H9 (cell line): Measurements from ENCODE around the gene LARGE1. TPM values are rescaled to one million over a fixed set of nuclear protein-coding genes. Genes with fewer than 3 reads are reported as not detected.

Source experiments
- DNase-seq: peaks from one replicate; pipeline ENCODE4 v3.0.0-alpha.2; 2017
- H2AFZ ChIP-seq: one replicate; pipeline ENCODE4 v1.6.1; 2013; ENCODE audit warnings: mild to moderate bottlenecking, low read length, control low read depth, moderate library complexity
- H2AK5ac ChIP-seq: 2 replicates; pipeline ENCODE4 v1.6.1; 2013; ENCODE audit warnings: low read length, control low read depth, mixed read lengths; ENCODE audit not compliant: insufficient read length
- H2BK120ac ChIP-seq: one replicate; pipeline ENCODE4 v1.6.1; 2013; ENCODE audit warnings: low read depth, mild to moderate bottlenecking, low read length, control low read depth, inconsistent platforms; ENCODE audit not compliant: poor library complexity, severe bottlenecking
- H2BK12ac ChIP-seq: 2 replicates; pipeline ENCODE4 v1.6.1; 2013; ENCODE audit warnings: low read length, control low read depth, mixed read lengths, low read depth; ENCODE audit not compliant: insufficient read length
- H2BK15ac ChIP-seq: 2 replicates; pipeline ENCODE4 v1.6.1; 2013; ENCODE audit warnings: low read depth, low read length, control low read depth
- H2BK20ac ChIP-seq: one replicate; pipeline ENCODE4 v1.6.1; 2013; ENCODE audit warnings: low read depth, mild to moderate bottlenecking, low read length, control low read depth, inconsistent platforms; ENCODE audit not compliant: poor library complexity, severe bottlenecking
- H2BK5ac ChIP-seq: 2 replicates; pipeline ENCODE4 v1.6.1; 2013; ENCODE audit warnings: low read length, control low read depth, mixed read lengths; ENCODE audit not compliant: insufficient read length
- H3K14ac ChIP-seq: 2 replicates; pipeline ENCODE4 v1.6.1; 2013; ENCODE audit warnings: low read length, control low read depth; ENCODE audit not compliant: insufficient read depth
- H3K18ac ChIP-seq: 2 replicates; pipeline ENCODE4 v1.6.1; 2013; ENCODE audit warnings: low read depth, mild to moderate bottlenecking, mixed read lengths, low read length, control low read depth; ENCODE audit not compliant: insufficient read length
- H3K23ac ChIP-seq: 2 replicates; pipeline ENCODE4 v1.6.1; 2013; ENCODE audit warnings: low read length, control low read depth, mixed read lengths, low read depth; ENCODE audit not compliant: insufficient read length
- H3K23me2 ChIP-seq: 2 replicates; pipeline ENCODE4 v1.6.1; 2013; ENCODE audit warnings: low read depth, mild to moderate bottlenecking, mixed read lengths, low read length, control low read depth; ENCODE audit not compliant: insufficient read length, poor library complexity, severe bottlenecking
- H3K27ac ChIP-seq: 2 replicates; pipeline ENCODE4 v1.5.1; 2013; ENCODE audit warnings: low read length, control low read depth, mixed read lengths, low read depth; ENCODE audit not compliant: insufficient read length
- H3K27me3 ChIP-seq: 2 replicates; pipeline ENCODE4 v1.6.1; 2013; ENCODE audit warnings: low read length, control low read depth, inconsistent platforms; ENCODE audit not compliant: insufficient read depth
- H3K4ac ChIP-seq: 2 replicates; pipeline ENCODE4 v1.6.1; 2013; ENCODE audit warnings: low read depth, mild to moderate bottlenecking, control low read depth, inconsistent platforms, low read length, moderate library complexity
- H3K4me1 ChIP-seq: 2 replicates; pipeline ENCODE4 v1.6.1; 2013; ENCODE audit warnings: low read length, control low read depth, inconsistent platforms; ENCODE audit not compliant: insufficient read depth
- H3K4me2 ChIP-seq: 2 replicates; pipeline ENCODE4 v1.6.1; 2013; ENCODE audit warnings: low read length, control low read depth, mixed read lengths; ENCODE audit not compliant: insufficient read length, insufficient read depth
- H3K56ac ChIP-seq: 2 replicates; pipeline ENCODE4 v1.6.1; 2013; ENCODE audit warnings: low read depth, mild to moderate bottlenecking, mixed read lengths, low read length, control low read depth; ENCODE audit not compliant: insufficient read length
- H3K79me1 ChIP-seq: 2 replicates; pipeline ENCODE4 v1.6.1; 2013; ENCODE audit warnings: low read depth, mild to moderate bottlenecking, moderate library complexity, low read length, control low read depth, inconsistent platforms; ENCODE audit not compliant: insufficient read depth, poor library complexity, severe bottlenecking
- H3K79me2 ChIP-seq: 2 replicates; pipeline ENCODE4 v1.6.1; 2013; ENCODE audit warnings: low read length, control low read depth, inconsistent platforms; ENCODE audit not compliant: insufficient read depth
- H3K9ac ChIP-seq: 2 replicates; pipeline ENCODE4 v1.6.1; 2013; ENCODE audit warnings: low read length, control low read depth, mixed read lengths; ENCODE audit not compliant: insufficient read length; ENCODE audit errors: extremely low read depth
- H3K9me3 ChIP-seq: one replicate; pipeline ENCODE4 v1.6.1; 2013; ENCODE audit warnings: low read depth, low read length, inconsistent platforms; ENCODE audit not compliant: control insufficient read depth
- H3T11ph ChIP-seq: one replicate; pipeline ENCODE4 v1.6.1; 2013; ENCODE audit warnings: mild to moderate bottlenecking, low read length, control low read depth, inconsistent platforms
- H4K20me1 ChIP-seq: one replicate; pipeline ENCODE4 v1.6.1; 2013; ENCODE audit not compliant: control insufficient read depth, insufficient read length, insufficient read depth
- H4K5ac ChIP-seq: 2 replicates; pipeline ENCODE4 v1.6.1; 2013; ENCODE audit warnings: low read depth, mild to moderate bottlenecking, mixed read lengths, low read length, control low read depth; ENCODE audit not compliant: insufficient read length
- H4K8ac ChIP-seq: replicated peaks from 2 replicates; pipeline ENCODE4 v1.6.1; 2013; ENCODE audit warnings: low read length, control low read depth, mixed read lengths, low read depth; ENCODE audit not compliant: insufficient read length
- H4K91ac ChIP-seq: 2 replicates; pipeline ENCODE4 v1.6.1; 2013; ENCODE audit warnings: low read depth, mild to moderate bottlenecking, moderate library complexity, mixed read lengths, low read length, control low read depth; ENCODE audit not compliant: insufficient read length
- H3K27ac Mint-ChIP-seq, 3 experiments: 2 replicates in 2 of 3; 3 replicates in 1 of 3; pipeline ENCODE4 v1.8.0; 2020 to 2021; ENCODE audit warnings: mixed read lengths in 3 of 3, mild to moderate bottlenecking in 1 of 3, moderate library complexity in 1 of 3
- H3K27me3 Mint-ChIP-seq: 2 replicates; pipeline ENCODE4 v1.8.0; 2021; ENCODE audit warnings: low read depth, mild to moderate bottlenecking, moderate library complexity, mixed read lengths
- H3K36me3 Mint-ChIP-seq, 3 experiments: 2 replicates in 2 of 3; 3 replicates in 1 of 3; pipeline ENCODE4 v1.8.0; 2020 to 2021; ENCODE audit warnings: low read depth in 3 of 3, mixed read lengths in 3 of 3; ENCODE audit not compliant: insufficient read depth in 1 of 3
- H3K4me1 Mint-ChIP-seq, 2 experiments: 2 replicates each; pipeline ENCODE4 v1.8.0; 2020; ENCODE audit warnings: mixed read lengths in 2 of 2
- H3K4me3 Mint-ChIP-seq, 2 experiments: 2 replicates in 1 of 2; 3 replicates in 1 of 2; pipeline ENCODE4 v1.8.0; 2020 to 2021; ENCODE audit warnings: mild to moderate bottlenecking in 2 of 2, mixed read lengths in 2 of 2, moderate library complexity in 1 of 2
- H3K9me3 Mint-ChIP-seq, 2 experiments: 2 replicates in 1 of 2; 3 replicates in 1 of 2; pipeline ENCODE4 v1.8.0; 2020; ENCODE audit warnings: mild to moderate bottlenecking in 2 of 2, mixed read lengths in 2 of 2, moderate library complexity in 1 of 2
- CTCF ChIP-seq: fragments of 200-600 bp; sonication (generic); conservative IDR thresholded peaks from 3 replicates; pipeline ENCODE4 v1.8.0; 2021; ENCODE audit warnings: antibody characterized with exemption, mild to moderate bottlenecking
- WGBS: extraction: QIAGEN DNeasy Blood & Tissue Kit; methylation state at CpG from one replicate; pipeline ENCODE4 v1.1.7; 2013; ENCODE audit warnings: missing lambda C conversion rate, low lambda C conversion rate, mixed read lengths; ENCODE audit not compliant: insufficient read length; ENCODE audit errors: extremely low coverage; 5-methylcytosine and 5-hydroxymethylcytosine counted together
- total RNA-seq: library from RNA; stranded (reverse); gene quantifications from 2 replicates; pipeline ENCODE4 v1.2.1, GENCODE V29; 2021

The LARGE1 gene
- total RNA-seq, 1 experiment from 2014 or later, result 43.5 TPM

- H3K4me1 ChIP-seq, result peaks cover 30% of the 10 kb centered on the region
- H3K9me3 ChIP-seq, result no peaks in the 10 kb centered on the region
- H2AK5ac ChIP-seq, result no peak overlapping the region
- H4K8ac ChIP-seq, result no peak overlapping the region
- peak overlapping the region; percentile 75 for H3T11ph ChIP-seq
- peaks cover 81 to 91% of the 10 kb centered on the region in 2 experiments for H3K4me1 Mint-ChIP-seq
- peak; percentile 78 for DNase-seq
- no peaks in the 10 kb centered on the region for H4K20me1 ChIP-seq
- H2BK15ac ChIP-seq, result no peak overlapping the region
- no peak overlapping the region for H3K23ac ChIP-seq
- H3K9ac ChIP-seq, result peak overlapping the region; percentile 33
- peak overlapping the region; percentile 95 for H4K91ac ChIP-seq
- no peaks in the 10 kb centered on the region for H3K79me1 ChIP-seq
- peaks cover 3% of the 10 kb centered on the region for H3K23me2 ChIP-seq
- peak overlapping the region; percentile 92 to 99 (median 96) for H3K27ac Mint-ChIP-seq
- H3K27me3 ChIP-seq, result no peaks in the 10 kb centered on the region
- H3K36me3 Mint-ChIP-seq, result peaks cover 3 to 7% (median 3%) of the 10 kb centered on the region in 3 experiments; a peak in 5 of 7 replicates
- WGBS, result no CpG with 5 or more reads among the region's 2 CpGs
- no peak overlapping the region for H4K5ac ChIP-seq
- peak overlapping the region; percentile 96; the same call in 1 of the 2 replicates for H3K14ac ChIP-seq
- peak overlapping the region; percentile 75 for H2BK120ac ChIP-seq
- H3K27me3 Mint-ChIP-seq, result no peaks in the 10 kb centered on the region
- peak overlapping the region; percentile 58 for H3K4me2 ChIP-seq
- no peak overlapping the region; the same call in 1 of the 2 replicates for H3K4ac ChIP-seq
- peak overlapping the region; percentile 97 for H3K18ac ChIP-seq
- TF ChIP-seq CTCF, result no peak
- peak overlapping the region; percentile 12 to 64; a peak in 4 of 5 replicates for H3K4me3 Mint-ChIP-seq
- no peak overlapping the region for H2AFZ ChIP-seq
- H3K79me2 ChIP-seq, result peaks cover 34% of the 10 kb centered on the region; the same call in 1 of the 2 replicates
- H2BK12ac ChIP-seq, result no peak overlapping the region
- peak overlapping the region; percentile 90 for H3K27ac ChIP-seq
- H3K56ac ChIP-seq, result no peak overlapping the region
- peak overlapping the region; percentile 12 for H2BK5ac ChIP-seq
- H3K9me3 Mint-ChIP-seq, result no peaks in the 10 kb centered on the region
- H2BK20ac ChIP-seq, result peak overlapping the region; percentile 90
Measured at GRCh38 chr22:33850724-33851123, 69.6 kb downstream of the LARGE1 start.
